Stimulated activated naive CD4-positive, alpha-beta T cell (primary cell): ENCODE results near the gene GIGYF2.
"Not testable (repeated sequence)": the region's sequence is repeated elsewhere in the genome, so short reads cannot be mapped to it uniquely, and the experiment has no call there.

Experiments used
- DNase-seq, 6 experiments: peaks; one replicate each; lab custom pipeline; 2025; lab: John Stamatoyannopoulos, UW

GIGYF2 gene

GRCh38 chr2:232892843-232893242 lies 195.7 kb downstream of the GIGYF2 start:
- no peak for DNase-seq

DNA sequence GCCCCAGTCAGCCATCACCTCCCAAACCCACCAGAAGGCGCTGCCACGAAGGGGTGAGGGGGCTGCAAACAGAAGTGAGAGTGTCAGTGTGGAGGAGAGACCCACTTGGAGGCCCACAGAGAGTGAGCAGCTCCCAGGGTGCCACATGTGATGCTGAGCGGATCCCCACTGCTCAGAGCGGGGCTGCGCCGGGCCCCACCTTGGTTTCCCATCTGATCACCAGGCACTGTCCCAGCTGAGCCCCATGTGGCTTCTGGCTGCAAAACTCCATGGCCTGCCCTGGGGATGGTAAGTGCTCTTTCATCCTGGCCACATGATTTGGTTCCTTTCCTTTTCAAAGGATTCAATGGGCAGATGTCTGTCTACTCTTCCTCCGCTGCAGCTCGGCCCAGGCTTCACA lies 196.7 kb downstream of the GIGYF2 start:
- no peak for DNase-seq

- no peak for DNase-seq
Measured at GRCh38 chr2:232894251-232894650, 197.1 kb downstream of the GIGYF2 start.

DNA sequence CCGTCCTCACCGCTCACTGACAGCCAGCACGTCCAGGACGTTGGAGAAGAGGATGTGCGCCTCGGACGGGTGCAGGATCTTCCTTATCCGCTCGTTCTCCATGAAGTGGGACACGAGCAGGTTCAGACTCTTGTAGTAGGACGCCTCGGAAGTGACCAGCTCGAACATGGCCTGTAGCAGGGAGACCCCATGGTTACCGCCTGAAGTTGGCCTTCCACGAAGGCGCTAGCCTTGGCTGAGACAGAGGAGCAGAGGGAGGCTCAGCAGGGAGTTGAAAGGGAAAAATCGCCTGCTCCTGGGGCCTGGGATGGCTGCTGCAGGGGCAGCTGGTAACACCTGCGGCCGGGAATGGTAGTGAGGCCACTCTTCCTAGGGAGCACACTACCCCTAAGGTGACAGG lies 197.6 kb downstream of the GIGYF2 start:
- no peak for DNase-seq

DNA sequence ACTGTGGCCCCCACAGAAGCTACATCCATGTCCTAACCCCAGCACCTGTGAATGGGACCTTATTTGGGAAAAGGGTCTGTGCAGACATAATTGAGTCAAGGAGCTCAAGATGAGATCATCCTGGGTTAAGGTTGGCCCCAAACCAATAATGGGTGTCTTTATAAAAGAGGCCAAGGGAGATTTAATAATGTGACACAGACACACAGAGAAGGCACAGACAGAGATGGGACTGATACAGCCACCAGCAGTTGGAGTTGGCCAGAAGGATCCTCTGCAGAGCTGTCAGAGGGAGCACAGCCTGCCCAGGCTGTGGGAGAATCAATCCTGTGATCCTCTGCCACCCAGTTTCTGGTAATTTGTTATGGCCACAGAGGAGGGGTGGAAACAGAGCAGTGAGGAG lies 199.0 kb downstream of the GIGYF2 start:
- DNase-seq = no peak

DNA sequence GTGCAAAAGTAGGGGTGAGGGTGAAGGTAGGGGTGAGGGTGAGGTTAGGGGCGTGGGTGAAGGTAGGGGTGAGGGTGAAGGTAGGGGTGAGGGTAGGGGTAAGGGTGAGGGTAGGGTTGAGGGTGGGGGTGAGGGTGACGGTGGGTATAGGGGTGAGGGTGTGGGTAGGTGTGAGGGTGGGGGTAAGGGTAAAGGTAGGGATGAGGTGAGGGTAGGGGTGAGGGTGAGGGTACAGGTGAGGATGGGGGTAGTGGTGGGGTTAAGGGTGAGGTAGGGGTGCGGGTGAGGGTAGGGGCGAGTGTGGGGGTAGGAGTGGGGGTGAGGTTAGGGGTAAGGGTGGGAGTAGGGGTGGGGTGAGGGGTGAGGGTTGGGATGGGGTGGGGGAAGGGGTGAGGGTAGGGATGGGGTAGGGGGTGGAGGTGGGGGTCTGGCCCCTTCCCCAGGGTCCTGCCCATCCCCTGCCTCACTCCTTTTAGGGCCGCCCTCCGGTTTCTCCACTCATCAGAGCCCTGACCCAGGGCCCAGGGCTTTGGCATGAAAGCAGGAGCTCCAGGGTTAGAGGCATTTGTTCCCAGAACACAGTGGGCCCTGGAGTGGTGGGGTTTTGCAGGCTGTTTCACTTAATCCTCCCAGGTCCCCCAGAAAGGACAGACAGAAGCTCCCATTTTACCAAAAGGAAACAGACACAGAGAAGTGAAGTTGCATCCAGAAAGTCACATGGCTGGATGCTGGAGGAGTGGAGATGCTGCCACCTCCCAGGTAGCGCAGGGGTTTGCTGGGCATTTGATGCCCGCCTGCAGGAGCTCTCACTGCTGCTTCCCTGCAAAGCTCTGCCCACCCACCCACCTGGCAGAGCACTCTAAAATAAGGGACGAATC lies 199.8 kb downstream of the GIGYF2 start:
- DNase-seq = no peak

DNA sequence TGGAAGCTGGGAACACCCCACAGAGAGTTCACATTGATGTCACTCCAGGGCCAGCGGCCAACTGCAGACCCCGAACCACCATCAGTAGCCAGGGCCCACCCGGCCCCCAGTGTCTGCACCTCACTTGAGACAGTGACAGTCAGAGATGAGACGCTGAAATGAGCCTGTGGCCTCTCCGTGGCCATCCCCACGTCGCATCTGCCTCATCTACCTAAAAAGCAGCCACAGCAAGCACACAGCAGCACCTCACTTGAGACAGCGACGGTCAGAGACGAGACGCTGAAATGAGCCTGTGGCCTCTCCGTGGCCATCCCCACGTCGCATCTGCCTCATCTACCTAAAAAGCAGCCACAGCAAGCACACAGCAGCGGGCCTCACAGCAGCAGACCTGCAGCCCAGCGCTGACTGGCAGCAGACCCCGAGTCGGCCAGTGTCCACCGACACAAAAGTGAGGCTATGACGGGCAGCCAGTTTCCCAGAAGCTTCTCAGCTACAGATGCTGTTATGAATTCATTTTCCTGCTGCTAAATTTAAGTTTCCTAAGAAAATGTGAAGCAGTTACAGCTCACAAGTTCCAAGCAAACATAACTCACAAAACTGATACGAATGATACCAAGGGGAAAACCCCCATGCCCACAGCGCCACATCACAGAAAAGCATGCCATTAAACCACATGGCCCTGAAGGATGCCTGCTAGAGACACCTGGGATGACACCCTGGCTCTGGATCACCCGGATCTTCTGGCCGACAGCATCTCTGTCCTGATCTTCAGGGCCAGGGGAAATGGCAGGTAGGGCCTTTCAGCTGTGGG lies 200.7 kb downstream of the GIGYF2 start:
- no peak for DNase-seq

DNA sequence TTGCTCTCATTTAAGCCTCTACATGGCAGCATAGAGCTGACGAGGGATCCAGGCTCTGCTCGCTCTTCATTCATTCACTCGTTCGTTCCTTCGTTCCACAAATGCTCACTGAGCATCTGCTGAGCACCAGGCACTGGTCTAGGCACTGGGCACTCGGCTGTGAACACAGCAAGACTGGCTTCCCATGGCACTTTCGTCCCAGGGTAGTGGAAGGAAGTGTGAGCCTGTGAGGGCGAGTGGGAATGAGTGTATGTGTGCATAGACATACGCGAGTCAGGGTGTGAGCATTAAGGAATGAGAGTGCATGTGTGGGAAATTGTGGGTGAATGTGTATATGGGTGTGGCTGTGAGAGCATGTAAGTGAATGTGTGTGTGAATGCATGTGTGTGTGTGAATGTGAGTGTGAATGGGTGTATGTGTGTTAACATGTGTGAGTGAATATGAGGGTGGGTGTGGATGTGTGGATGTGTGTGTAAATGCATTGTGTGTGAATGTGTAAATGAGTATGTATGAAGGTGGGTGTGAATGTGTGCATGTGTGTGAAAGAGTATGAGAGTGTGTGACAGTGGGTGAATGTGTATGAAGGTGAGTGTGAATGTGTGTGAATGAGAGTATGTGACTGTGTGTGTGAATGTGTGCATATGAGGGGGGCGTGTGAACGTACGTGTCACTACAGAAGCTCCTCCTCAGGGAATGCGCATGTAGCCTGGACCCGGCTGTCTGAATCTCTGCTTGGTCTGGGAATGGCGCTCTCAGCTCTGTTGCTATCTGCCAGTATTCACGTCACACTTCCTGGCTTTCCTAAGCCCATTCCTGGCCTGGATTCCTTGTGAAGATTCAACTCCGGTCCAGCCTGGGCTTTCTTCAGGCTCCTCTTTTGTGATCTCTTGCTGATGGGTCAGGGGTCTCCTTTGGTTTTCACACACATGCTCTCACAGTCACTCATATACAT lies 201.7 kb downstream of the GIGYF2 start:
- DNase-seq = no peak

- DNase-seq = no peak
Measured at GRCh38 chr2:232900811-232901735, 203.9 kb downstream of the GIGYF2 start.

GRCh38 chr2:232901736-232902578 lies 204.8 kb downstream of the GIGYF2 start:
- no peak for DNase-seq

GRCh38 chr2:232903989-232904388 lies 206.9 kb downstream of the GIGYF2 start:
- no peak for DNase-seq

DNA sequence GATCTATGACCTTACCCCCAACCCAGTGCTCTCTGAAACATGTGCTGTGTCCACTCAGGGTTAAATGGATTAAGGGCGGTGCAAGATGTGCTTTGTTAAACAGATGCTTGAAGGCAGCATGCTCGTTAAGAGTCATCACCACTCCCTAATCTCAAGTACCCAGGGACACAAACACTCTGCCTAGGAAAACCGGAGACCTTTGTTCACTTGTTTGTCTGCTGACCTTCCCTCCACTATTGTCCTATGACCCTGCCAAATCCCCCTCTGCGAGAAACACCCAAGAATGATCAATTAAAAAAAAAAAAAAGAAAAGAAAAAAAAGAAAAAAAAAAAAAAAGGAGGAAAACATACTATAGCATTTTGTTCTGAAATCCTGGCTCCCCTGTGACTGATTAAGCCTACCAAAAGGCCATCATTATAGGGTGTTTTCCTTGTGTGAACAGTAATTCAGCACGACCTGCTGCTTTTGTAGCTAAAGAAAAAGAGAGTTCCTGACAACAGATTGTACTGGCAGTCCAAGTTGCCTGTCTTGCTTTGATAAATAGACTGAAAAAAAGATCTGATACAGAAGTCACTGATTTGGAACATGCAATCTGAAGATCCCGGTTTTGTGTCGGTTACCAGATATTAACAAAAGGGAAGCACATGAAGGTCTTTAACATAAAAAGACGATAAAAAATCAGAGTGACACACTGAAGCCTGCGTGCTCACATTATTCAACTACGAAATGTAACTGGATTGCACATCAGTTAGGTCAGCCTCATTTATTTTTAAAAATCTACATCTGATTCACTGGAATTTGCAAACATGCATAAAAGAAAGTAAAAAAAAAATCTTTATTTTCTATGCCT lies 210.0 kb downstream of the GIGYF2 start:
- not testable (repeated sequence) for DNase-seq

- not testable (repeated sequence) for DNase-seq
Measured at GRCh38 chr2:232907718-232908085, 210.6 kb downstream of the GIGYF2 start.

GRCh38 chr2:232908695-232909094 lies 211.6 kb downstream of the GIGYF2 start:
- no peak for DNase-seq
